Prostate gland (tissue), 2 donors: ENCODE data around the gene DLL4.

Source experiments
- CTCF ChIP-seq, 4 experiments: fragments of 200-600 bp in 2 of 4; fragments of 450-650 bp in 2 of 4; sonication (generic) in 2 of 4; IDR thresholded peaks; 1 replicate in 3 of 4; 2 replicates in 1 of 4; pipeline ENCODE4 v1.5.1; 2016 to 2019; ENCODE audit warnings: antibody characterized with exemption in 4 of 4, mild to moderate bottlenecking in 2 of 4, moderate library complexity in 2 of 4
- POLR2AphosphoS5 ChIP-seq: sonication (generic); formaldehyde crosslinking; IDR thresholded peaks from one replicate; pipeline ENCODE4 v1.6.1; 2017; ENCODE audit warnings: antibody characterized with exemption

- no peak for TF ChIP-seq CTCF (IDR thresholded peaks at IDR 0.05)
- no peak for TF ChIP-seq POLR2AphosphoS5
Observed at GRCh38 chr15:40936709-40937666, 7.8 kb downstream of the DLL4 start.
